Measurements from ENCODE around the gene SLC35B1. TPM values are rescaled to one million over a fixed set of nuclear protein-coding genes. Genes with fewer than 3 reads are reported as not detected.

The SLC35B1 gene
- polyA plus RNA-seq, 1 of the 3 experiments (the other 2 are of a cell fraction), result 89.8 TPM

GRCh38 chr17:49738456-49739163, 30.8 kb upstream of the SLC35B1 start:
- H3K79me2 ChIP-seq (ENCODE audit: insufficient read depth), result no peaks in the 10 kb centered on the region
- no peak overlapping the region for H3K27ac ChIP-seq (ENCODE audit: low read depth in 2 of 2, low read length in 1 of 2)
- TF ChIP-seq TEAD4 (IDR thresholded peaks at IDR 0.05; ENCODE audit: borderline replicate concordance, insufficient read depth) (no peak), MXI1 (IDR thresholded peaks at IDR 0.05; ENCODE audit: low read depth, low read length) (no peak), EZH2phosphoT487 (IDR thresholded peaks at IDR 0.05; ENCODE audit: borderline replicate concordance, low read depth) (no peak), NFIC (IDR thresholded peaks at IDR 0.05; ENCODE audit: borderline replicate concordance) (no peak)
- TF ChIP-seq, protein P1, sequence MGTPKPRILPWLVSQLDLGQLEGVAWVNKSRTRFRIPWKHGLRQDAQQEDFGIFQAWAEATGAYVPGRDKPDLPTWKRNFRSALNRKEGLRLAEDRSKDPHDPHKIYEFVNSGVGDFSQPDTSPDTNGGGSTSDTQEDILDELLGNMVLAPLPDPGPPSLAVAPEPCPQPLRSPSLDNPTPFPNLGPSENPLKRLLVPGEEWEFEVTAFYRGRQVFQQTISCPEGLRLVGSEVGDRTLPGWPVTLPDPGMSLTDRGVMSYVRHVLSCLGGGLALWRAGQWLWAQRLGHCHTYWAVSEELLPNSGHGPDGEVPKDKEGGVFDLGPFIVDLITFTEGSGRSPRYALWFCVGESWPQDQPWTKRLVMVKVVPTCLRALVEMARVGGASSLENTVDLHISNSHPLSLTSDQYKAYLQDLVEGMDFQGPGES (IDR thresholded peaks at IDR 0.05; ENCODE audit: low read depth, low read length), result no peak
- no peak overlapping the region for H3K4me2 ChIP-seq
- H3K9ac ChIP-seq, result no peak overlapping the region
- H3K9me3 ChIP-seq, result no peaks in the 10 kb centered on the region
- no peak overlapping the region for H3K4me3 ChIP-seq (ENCODE audit: low read depth in 2 of 2, low read length in 1 of 2)
- H3K4me1 ChIP-seq (ENCODE audit: control insufficient read depth in 1 of 2, insufficient read depth in 2 of 2, low read depth in 1 of 2, low read length in 1 of 2), result peaks cover 5 to 10% of the 10 kb centered on the region in 2 experiments; a peak in 2 of 4 replicates
- DNase-seq, result no peak
- 65% methylated on average over 5 of the region's 5 CpGs for WGBS (ENCODE audit: low lambda C conversion rate)
- H3K36me3 ChIP-seq (replicated peaks in 1 of 2; ENCODE audit: control insufficient read depth in 1 of 2, insufficient read depth in 2 of 2, low read length in 1 of 2), result no peaks in the 10 kb centered on the region
- no peaks in the 10 kb centered on the region for H3K9me2 ChIP-seq
- H3F3A ChIP-seq (replicated peaks; ENCODE audit: insufficient read depth), result no peaks in the 10 kb centered on the region
- CTCF ChIA-PET, result interaction anchor here (1.2 kb wide), 1 partner anchor 30 kb away, joined by 5 read pairs; no protein-coding TSS in a partner anchor
- no peak overlapping the region for H2AFZ ChIP-seq (ENCODE audit: low read depth)
- no peaks in the 10 kb centered on the region for H4K20me1 ChIP-seq (ENCODE audit: insufficient read depth)
- H3K27me3 ChIP-seq (ENCODE audit: insufficient read depth), result no peaks in the 10 kb centered on the region
- POLR2A ChIA-PET, result no interaction called here

- H3K36me3 ChIP-seq (replicated peaks in 1 of 2; ENCODE audit: control insufficient read depth in 1 of 2, insufficient read depth in 2 of 2, low read length in 1 of 2), result no peaks in the 10 kb centered on the region
- CTCF ChIA-PET, result interaction anchor here (0.7 kb wide), 1 partner anchor 27 kb away, joined by 4 read pairs; the partner anchor contains the start of gene SLC35B1
- no peaks in the 10 kb centered on the region for H3K9me3 ChIP-seq
- POLR2A ChIA-PET, result no interaction called here
- no peaks in the 10 kb centered on the region for H3K27me3 ChIP-seq (ENCODE audit: insufficient read depth)
- WGBS (ENCODE audit: low lambda C conversion rate), result 87% methylated on average over 13 of the region's 13 CpGs
- peaks cover 0 to 11% of the 10 kb centered on the region in 2 experiments; a peak in 1 of 4 replicates for H3K4me1 ChIP-seq (ENCODE audit: control insufficient read depth in 1 of 2, insufficient read depth in 2 of 2, low read depth in 1 of 2, low read length in 1 of 2)
- H3K9ac ChIP-seq, result no peak overlapping the region
- H3K27ac ChIP-seq (ENCODE audit: low read depth in 2 of 2, low read length in 1 of 2), result no peak overlapping the region
- no peaks in the 10 kb centered on the region for H4K20me1 ChIP-seq (ENCODE audit: insufficient read depth)
- H3K79me2 ChIP-seq (ENCODE audit: insufficient read depth), result no peaks in the 10 kb centered on the region
- H3F3A ChIP-seq (replicated peaks; ENCODE audit: insufficient read depth), result no peaks in the 10 kb centered on the region
- no peak for DNase-seq
- no peak overlapping the region for H3K4me3 ChIP-seq (ENCODE audit: low read depth in 2 of 2, low read length in 1 of 2)
- no peak overlapping the region for H2AFZ ChIP-seq (ENCODE audit: low read depth)
- TF ChIP-seq TAF1 (IDR thresholded peaks at IDR 0.05; ENCODE audit: borderline replicate concordance, low read depth, low read length) (no peak), FOXM1 (IDR thresholded peaks at IDR 0.05; ENCODE audit: low read depth) (no peak), FOSL2 (IDR thresholded peaks at IDR 0.05; ENCODE audit: borderline replicate concordance, low read depth) (no peak), RXRA (IDR thresholded peaks at IDR 0.05; ENCODE audit: borderline replicate concordance, low read depth) (no peak), RAD21 (IDR thresholded peaks at IDR 0.05; ENCODE audit: low read length) (no peak), EP300 (IDR thresholded peaks at IDR 0.05; ENCODE audit: borderline replicate concordance in 1 of 2, low read depth in 1 of 2, low read length in 1 of 2) (no peak), NFIC (IDR thresholded peaks at IDR 0.05; ENCODE audit: borderline replicate concordance) (no peak), GATA2 (CRISPR knock-in tag; IDR thresholded peaks at IDR 0.05) (no peak), JUND (IDR thresholded peaks at IDR 0.05) (no peak), REST (IDR thresholded peaks at IDR 0.05; ENCODE audit: low read depth, low read length) (no peak), USF2 (IDR thresholded peaks at IDR 0.05; ENCODE audit: borderline replicate concordance, low read depth, low read length) (no peak)
- H3K9me2 ChIP-seq, result no peaks in the 10 kb centered on the region
- no peak overlapping the region for H3K4me2 ChIP-seq
Measured at GRCh38 chr17:49734515-49735490, 27.0 kb upstream of the SLC35B1 start.
